Ovary (tissue), 9 donors: Measurements from ENCODE around the gene MRPL45. TPM values are rescaled to one million over a fixed set of nuclear protein-coding genes. Genes with fewer than 3 reads are reported as not detected.
"Not testable (repeated sequence)": the region's sequence is repeated elsewhere in the genome, so short reads cannot be mapped to it uniquely, and the experiment has no call there.

Source experiments
- DNase-seq, 5 donors: peaks; one replicate each; pipeline ENCODE4 v3.0.0-alpha.2; 2019 to 2020
- H3K27ac ChIP-seq, 2 donors: fragments of 200-600 bp; one replicate each; pipeline versions ENCODE4 v1.5.1 to v1.8.0; 2019 to 2022
- H3K27me3 ChIP-seq: fragments of 200-600 bp; one replicate; pipeline ENCODE4 v1.8.0; 2022
- H3K36me3 ChIP-seq: fragments of 200-600 bp; sonication (generic); one replicate; pipeline ENCODE4 v1.5.1; 2019
- H3K4me1 ChIP-seq: one replicate; pipeline ENCODE4 v1.8.1; 2013; ENCODE audit warnings: mild to moderate bottlenecking, moderate library complexity; ENCODE audit not compliant: insufficient read depth
- H3K4me3 ChIP-seq: fragments of 200-600 bp; sonication (generic); one replicate; pipeline ENCODE4 v1.5.1; 2017
- H3K9me3 ChIP-seq, 2 donors: fragments of 200-600 bp in 1 of 2; sonication (generic) in 1 of 2; one replicate each; pipeline versions ENCODE4 v1.5.1 to v1.8.1; 2013 to 2019; ENCODE audit warnings: mild to moderate bottlenecking in 1 of 2, moderate library complexity in 1 of 2
- CTCF ChIP-seq, 3 donors: fragments of 450-650 bp in 2 of 3; fragments of 200-600 bp in 1 of 3; IDR thresholded peaks; one replicate each; pipeline versions ENCODE4 v1.5.1 to v1.8.0; 2016 to 2022; ENCODE audit warnings: antibody characterized with exemption in 3 of 3, mild to moderate bottlenecking in 1 of 3
- EP300 ChIP-seq: sonication (generic); formaldehyde crosslinking; IDR thresholded peaks from one replicate; pipeline ENCODE4 v1.6.1; 2017; ENCODE audit warnings: antibody characterized with exemption
- POLR2A ChIP-seq: fragments of 450-650 bp; IDR thresholded peaks from one replicate; pipeline ENCODE4 v1.6.1; 2017; ENCODE audit warnings: antibody characterized with exemption, mild to moderate bottlenecking, moderate library complexity
- WGBS, 3 donors: extraction: QIAGEN DNeasy Blood & Tissue Kit in 1 of 3; methylation state at CpG; one replicate each; pipeline versions ENCODE4 v1.1.5 to v1.1.7; 2013 to 2017; 5-methylcytosine and 5-hydroxymethylcytosine counted together
- intact Hi-C, 4 donors: fragments of 100-400 bp; cut with DNase I; formaldehyde crosslinking; loops; one replicate each; pipeline versions ENCODE4 v1.11.0 to v1.15.1; 2022 to 2023
- polyA plus RNA-seq, 2 donors: library from polyadenylated mRNA; stranded (reverse); fragments of 200-250 nt in 1 of 2; fragments of 350-450 nt in 1 of 2; fragmentation: Illumina TruSeq in 1 of 2; extraction: RNeasy Lipid Tissue Mini Kit (QIAGEN cat#74804) in 1 of 2; gene quantifications; one replicate each; pipeline ENCODE4 v1.2.3, GENCODE V29; 2013 to 2014
- total RNA-seq, 7 donors: library from RNA; depleted of rRNA in 2 of 7; stranded (reverse); fragments of >200 nt in 2 of 7; fragmentation: NEBNext Ultra II Directional in 3 of 7; extraction: Animal tissue kit (Norgen Biotek cat#: 25700) in 3 of 7; gene quantifications; one replicate each; pipeline versions ENCODE4 v1.1.0 to v1.2.4, GENCODE V29; 2016 to 2023
- donor health status: DM: no; HTN: no; CAD: no; lungs with moderate emphysema.
- donor health status: DM: no; HTN: no; CAD: no.
- donor health status: Bipolar disorder and iron deficiency.
- donor health status: DM: yes; HTN: yes; CAD: no.
- donor health status: DM: no; HTN: no; CAD: no.
- donor health status: DM: yes; HTN: yes; CAD: no.

The MRPL45 gene
- total and polyA plus RNA-seq, 9 donors, result 24.5 to 74.5 (median 34.5) TPM

GRCh38 chr17:38288217-38288827 lies 8.6 kb upstream of the MRPL45 start:
- 50 to 61% (median 53%) methylated on average over 6 to 11 of the region's 12 CpGs for WGBS, 3 donors
- peak in 1 of 5 donors; percentile 22 for DNase-seq
- H3K4me1 ChIP-seq, result not testable (repeated sequence)

GRCh38 chr17:38289760-38290159 lies 7.2 kb upstream of the MRPL45 start:
- H3K27me3 ChIP-seq, H3K4me1 ChIP-seq, H3K36me3 ChIP-seq, H3K9me3 ChIP-seq, DNase-seq, intact Hi-C loops, H3K4me3 ChIP-seq, H3K27ac ChIP-seq: not testable (repeated sequence)
- WGBS, 3 donors, result 88 to 89% (median 88%) methylated on average over 1 of the region's 1 CpG

More at GRCh38 chr17:38288217-38288827, 8.6 kb upstream of the MRPL45 start:
- H3K27ac ChIP-seq, H3K9me3 ChIP-seq, H3K36me3 ChIP-seq, H3K27me3 ChIP-seq, H3K4me3 ChIP-seq, intact Hi-C loops: not testable (repeated sequence)
- peak in 1 of 3 donors; percentile 25 for TF ChIP-seq CTCF (IDR thresholded peaks at IDR 0.05)

GRCh38 chr17:38295602-38296365 lies 1.2 kb upstream of the MRPL45 start:
- not testable (repeated sequence) for H3K4me3 ChIP-seq

GRCh38 chr17:38315497-38315896 lies 18.5 kb downstream of the MRPL45 start:
- Histone ChIP-seq H3K27me3 (no peaks in the 10 kb centered on the region), H3K4me1 (no peaks in the 10 kb centered on the region), H3K9me3 (no peaks in the 10 kb centered on the region), H3K27ac (no peak overlapping the region), H3K4me3 (no peak overlapping the region), H3K36me3 (no peaks in the 10 kb centered on the region)
- WGBS, 3 donors, result 65 to 68% (median 68%) methylated on average over 3 of the region's 3 CpGs
- intact Hi-C loops, result no loop called here
- no peak for TF ChIP-seq POLR2A
- no peak for TF ChIP-seq CTCF (IDR thresholded peaks at IDR 0.05)
- no peak for TF ChIP-seq EP300
- DNase-seq, result no peak

More at GRCh38 chr17:38295602-38296365, 1.2 kb upstream of the MRPL45 start:
- H3K27me3 ChIP-seq, DNase-seq, H3K4me1 ChIP-seq, H3K36me3 ChIP-seq, intact Hi-C loops, H3K27ac ChIP-seq, H3K9me3 ChIP-seq: not testable (repeated sequence)
- WGBS, 3 donors, result 59 to 63% (median 61%) methylated on average over 20 to 21 of the region's 21 CpGs

GRCh38 chr17:38317081-38317480 lies 20.1 kb downstream of the MRPL45 start:
- Histone ChIP-seq H3K4me3 (no peak overlapping the region), H3K4me1 (no peaks in the 10 kb centered on the region), H3K27me3 (no peaks in the 10 kb centered on the region), H3K36me3 (no peaks in the 10 kb centered on the region), H3K27ac (no peak overlapping the region), H3K9me3 (no peaks in the 10 kb centered on the region)
- intact Hi-C loops, result no loop called here
- DNase-seq, result no peak
- TF ChIP-seq EP300 (no peak), POLR2A (no peak), CTCF (IDR thresholded peaks at IDR 0.05) (no peak)
- 75 to 79% (median 76%) methylated on average over 3 of the region's 3 CpGs for WGBS, 3 donors
